Neuronal stem cell (in vitro differentiated cells): ENCODE results near the gene EYS.
"Not testable (repeated sequence)": the region's sequence is repeated elsewhere in the genome, so short reads cannot be mapped to it uniquely, and the experiment has no call there.

Experiments
- DNase-seq: peaks from one replicate; pipeline ENCODE4 v3.0.0-alpha.2; 2013; ENCODE audit warnings: low spot score
- H2AFZ ChIP-seq: one replicate; pipeline ENCODE4 v1.6.1; 2013; ENCODE audit warnings: mild to moderate bottlenecking, low read length, inconsistent platforms
- H2AK5ac ChIP-seq: 2 replicates; pipeline ENCODE4 v1.6.1; 2013; ENCODE audit warnings: low read depth, mild to moderate bottlenecking, inconsistent platforms, low read length, moderate library complexity, mixed read lengths
- H2BK120ac ChIP-seq: 2 replicates; pipeline ENCODE4 v1.6.1; 2013; ENCODE audit warnings: low read depth, mild to moderate bottlenecking, inconsistent platforms, low read length, moderate library complexity, mixed read lengths
- H2BK12ac ChIP-seq: one replicate; pipeline ENCODE4 v1.6.1; 2013; ENCODE audit warnings: low read length, inconsistent platforms
- H2BK15ac ChIP-seq: 2 replicates; pipeline ENCODE4 v1.6.1; 2013; ENCODE audit warnings: mild to moderate bottlenecking, low read length, inconsistent platforms, mixed read lengths
- H2BK5ac ChIP-seq: one replicate; pipeline ENCODE4 v1.6.1; 2013; ENCODE audit warnings: inconsistent platforms, mild to moderate bottlenecking, low read length, moderate library complexity
- H3K14ac ChIP-seq: one replicate; pipeline ENCODE4 v1.6.1; 2013; ENCODE audit warnings: low read length, inconsistent platforms
- H3K18ac ChIP-seq: 2 replicates; pipeline ENCODE4 v1.6.1; 2013; ENCODE audit warnings: low read length, inconsistent platforms
- H3K23ac ChIP-seq: 2 replicates; pipeline ENCODE4 v1.6.1; 2013; ENCODE audit warnings: low read depth, mild to moderate bottlenecking, mixed read lengths, low read length, inconsistent platforms; ENCODE audit not compliant: poor library complexity
- H3K27ac ChIP-seq: replicated peaks from 3 replicates; pipeline ENCODE4 v1.5.1; 2013; ENCODE audit warnings: low read length, inconsistent platforms
- H3K27me3 ChIP-seq, 3 experiments: 2 replicates each; pipeline ENCODE4 v1.6.1; 2013; ENCODE audit warnings: low read length in 3 of 3, mild to moderate bottlenecking in 2 of 3, inconsistent platforms in 1 of 3, low read depth in 1 of 3, mixed read lengths in 1 of 3, moderate library complexity in 1 of 3; ENCODE audit not compliant: control insufficient read depth in 3 of 3, insufficient read depth in 3 of 3
- H3K36me3 ChIP-seq, 2 donors: replicated peaks in 1 of 2; 2 replicates each; pipeline ENCODE4 v1.6.1; 2013; ENCODE audit warnings: low read length in 2 of 2; ENCODE audit not compliant: control insufficient read depth in 2 of 2, insufficient read depth in 2 of 2
- H3K4ac ChIP-seq: 2 replicates; pipeline ENCODE4 v1.6.1; 2013; ENCODE audit warnings: inconsistent platforms, mild to moderate bottlenecking, low read length, moderate library complexity
- H3K4me1 ChIP-seq, 2 donors: 1 replicate in 1 of 2; 2 replicates in 1 of 2; pipeline ENCODE4 v1.6.1; 2013; ENCODE audit warnings: low read length in 2 of 2, low read depth in 1 of 2; ENCODE audit not compliant: control insufficient read depth in 2 of 2, insufficient read depth in 1 of 2
- H3K4me2 ChIP-seq: one replicate; pipeline ENCODE4 v1.6.1; 2013; ENCODE audit warnings: mild to moderate bottlenecking, low read length, inconsistent platforms; ENCODE audit not compliant: insufficient read depth, poor library complexity, severe bottlenecking
- H3K4me3 ChIP-seq, 2 donors: 2 replicates each; pipeline ENCODE4 v1.5.1; 2013; ENCODE audit warnings: low read length in 2 of 2, mild to moderate bottlenecking in 2 of 2, inconsistent platforms in 1 of 2, moderate library complexity in 1 of 2
- H3K79me1 ChIP-seq: one replicate; pipeline ENCODE4 v1.6.1; 2013; ENCODE audit warnings: low read depth, mild to moderate bottlenecking, inconsistent platforms, low read length, moderate library complexity
- H3K9ac ChIP-seq: one replicate; pipeline ENCODE4 v1.6.1; 2013; ENCODE audit warnings: mild to moderate bottlenecking, low read depth, low read length, inconsistent platforms; ENCODE audit not compliant: poor library complexity
- H3K9me3 ChIP-seq, 2 donors: replicated peaks in 1 of 2; 2 replicates each; pipeline versions ENCODE3 to v1.6.1; 2013; ENCODE audit warnings: low read length in 2 of 2, mild to moderate bottlenecking in 2 of 2, inconsistent platforms in 1 of 2, low read depth in 1 of 2, mixed read lengths in 1 of 2, moderate library complexity in 1 of 2; ENCODE audit not compliant: control insufficient read depth in 2 of 2, insufficient read depth in 1 of 2
- H4K8ac ChIP-seq: one replicate; pipeline ENCODE4 v1.6.1; 2013; ENCODE audit warnings: low read depth, mild to moderate bottlenecking, inconsistent platforms, low read length, moderate library complexity
- H4K91ac ChIP-seq: one replicate; pipeline ENCODE4 v1.6.1; 2013; ENCODE audit warnings: low read length, low read depth, mild to moderate bottlenecking, inconsistent platforms; ENCODE audit not compliant: poor library complexity
- WGBS, 2 donors: extraction: QIAGEN DNeasy Blood & Tissue Kit; methylation state at CpG; one replicate each; pipeline ENCODE4 v1.1.7; 2013; ENCODE audit warnings: missing lambda C conversion rate in 2 of 2, mixed read lengths in 1 of 2; ENCODE audit not compliant: insufficient read length in 2 of 2, insufficient replicate concordance in 1 of 2; ENCODE audit errors: extremely low coverage in 2 of 2; 5-methylcytosine and 5-hydroxymethylcytosine counted together

The EYS gene

GRCh38 chr6:65570340-65570739 is 136.7 kb downstream of the EYS start:
- no peak overlapping the region for H2BK120ac ChIP-seq
- no peak for DNase-seq
- H3K9ac ChIP-seq = no peak overlapping the region
- H3K18ac ChIP-seq = no peak overlapping the region
- H3K36me3 ChIP-seq = no peaks in the 10 kb centered on the region
- H3K27me3 ChIP-seq = no peaks in the 10 kb centered on the region
- H3K4me1 ChIP-seq = no peaks in the 10 kb centered on the region
- no peak overlapping the region for H3K23ac ChIP-seq
- H3K4ac ChIP-seq = no peak overlapping the region
- no CpG with 5 or more reads among the region's 1 CpG for WGBS, 2 donors
- H3K4me3 ChIP-seq = no peak overlapping the region
- H2AFZ ChIP-seq = no peak overlapping the region
- no peak overlapping the region for H2BK5ac ChIP-seq
- H3K79me1 ChIP-seq = no peaks in the 10 kb centered on the region
- no peak overlapping the region for H2BK15ac ChIP-seq
- H3K27ac ChIP-seq = no peak overlapping the region
- no peak overlapping the region for H2AK5ac ChIP-seq
- no peak overlapping the region for H3K4me2 ChIP-seq
- no peak overlapping the region for H4K8ac ChIP-seq
- H4K91ac ChIP-seq = no peak overlapping the region
- no peak overlapping the region for H2BK12ac ChIP-seq
- no peak overlapping the region for H3K14ac ChIP-seq
- H3K9me3 ChIP-seq = no peaks in the 10 kb centered on the region

- Histone ChIP-seq H3K4me3 (no peak overlapping the region), H3K18ac (no peak overlapping the region), H3K27ac (no peak overlapping the region), H3K9me3 (no peaks in the 10 kb centered on the region), H4K8ac (no peak overlapping the region), H2BK5ac (no peak overlapping the region), H3K4me2 (no peak overlapping the region), H3K23ac (no peak overlapping the region), H2BK120ac (no peak overlapping the region), H3K9ac (no peak overlapping the region), H3K14ac (no peak overlapping the region), H3K27me3 (no peaks in the 10 kb centered on the region), H3K36me3 (no peaks in the 10 kb centered on the region), H2AFZ (no peak overlapping the region), H3K79me1 (no peaks in the 10 kb centered on the region), H2BK12ac (no peak overlapping the region), H3K4me1 (no peaks in the 10 kb centered on the region), H3K4ac (no peak overlapping the region), H4K91ac (no peak overlapping the region), H2BK15ac (no peak overlapping the region), H2AK5ac (no peak overlapping the region)
- no CpG with 5 or more reads among the region's 2 CpGs for WGBS, 2 donors
- DNase-seq = no peak
Measured at GRCh38 chr6:65569505-65569904, 137.5 kb downstream of the EYS start.

GRCh38 chr6:65569056-65569455 is 138.0 kb downstream of the EYS start:
- not testable (repeated sequence) for H3K27me3 ChIP-seq, H3K4me1 ChIP-seq, H3K14ac ChIP-seq, H2AK5ac ChIP-seq, H2BK12ac ChIP-seq, H3K79me1 ChIP-seq, H4K8ac ChIP-seq, H2AFZ ChIP-seq, H4K91ac ChIP-seq, H3K4ac ChIP-seq, H3K4me3 ChIP-seq, H3K9ac ChIP-seq, H2BK15ac ChIP-seq, H3K18ac ChIP-seq, H3K4me2 ChIP-seq, H2BK5ac ChIP-seq, H3K36me3 ChIP-seq, H3K9me3 ChIP-seq, DNase-seq, H3K23ac ChIP-seq, H3K27ac ChIP-seq, H2BK120ac ChIP-seq
- WGBS, 2 donors = no CpG with 5 or more reads among the region's 7 CpGs

- Histone ChIP-seq H3K4ac (no peak overlapping the region), H3K4me2 (no peak overlapping the region), H4K8ac (no peak overlapping the region), H2BK120ac (no peak overlapping the region), H2BK12ac (no peak overlapping the region), H3K36me3 (no peaks in the 10 kb centered on the region), H3K9me3 (no peaks in the 10 kb centered on the region), H3K79me1 (no peaks in the 10 kb centered on the region), H3K9ac (no peak overlapping the region), H3K4me1 (no peaks in the 10 kb centered on the region), H3K4me3 (no peak overlapping the region), H3K27ac (no peak overlapping the region), H4K91ac (no peak overlapping the region), H2BK5ac (no peak overlapping the region), H3K27me3 (no peaks in the 10 kb centered on the region), H3K18ac (no peak overlapping the region), H3K14ac (no peak overlapping the region), H2AK5ac (no peak overlapping the region), H3K23ac (no peak overlapping the region), H2BK15ac (no peak overlapping the region), H2AFZ (no peak overlapping the region)
- no CpG with 5 or more reads among the region's 3 CpGs for WGBS, 2 donors
- DNase-seq = no peak
Measured at GRCh38 chr6:65566117-65566516, 140.9 kb downstream of the EYS start.
